Nucleus accumbens (tissue), 56 donors: Measurements from ENCODE around the gene EME1.
A peak's percentile ranks its signal among the peaks of the same experiment; 100 is the strongest.
"Not testable (repeated sequence)": the region's sequence is repeated elsewhere in the genome, so short reads cannot be mapped to it uniquely, and the experiment has no call there.

Source experiments
- DNase-seq, 56 donors: peaks; one replicate each; lab custom pipeline; 2025; lab: John Stamatoyannopoulos, UW

EME1 gene

DNA sequence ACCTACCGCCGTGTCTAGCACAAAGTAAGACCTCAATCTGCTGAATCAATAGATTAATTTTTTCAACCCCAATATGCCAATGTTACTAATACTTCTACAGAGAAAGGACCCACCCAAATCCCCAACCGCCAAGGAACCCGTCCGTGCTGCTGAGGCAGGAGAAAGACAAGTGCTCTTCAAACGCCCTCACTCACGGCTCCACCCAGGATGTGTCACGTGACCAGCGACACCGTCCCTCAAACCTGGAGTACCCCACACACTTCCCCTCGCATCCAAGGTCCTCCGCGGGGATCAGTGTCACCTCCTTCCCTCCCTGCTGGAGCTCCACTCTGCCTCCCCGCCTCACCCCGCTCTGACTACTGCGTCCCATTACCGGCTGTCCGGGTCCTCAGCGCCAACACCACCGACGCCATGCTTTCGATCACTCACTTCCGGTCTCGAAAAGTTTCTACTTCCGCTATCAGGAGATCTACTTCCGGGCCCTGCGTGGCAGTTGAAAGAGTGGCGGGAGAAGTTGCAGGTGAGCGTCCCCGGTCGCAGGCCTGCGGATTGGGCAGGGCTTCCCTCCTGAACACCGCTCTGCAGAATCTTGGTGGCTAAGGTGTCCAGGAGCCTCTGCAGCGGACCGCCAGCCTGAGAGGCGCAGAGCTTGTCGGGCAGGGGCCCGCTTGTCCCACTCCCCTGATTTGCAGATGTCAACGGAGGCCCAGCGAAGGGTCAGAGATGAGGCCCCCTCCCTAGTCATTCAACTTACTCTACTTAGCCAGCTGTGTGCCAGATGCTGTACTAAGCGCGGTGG is at the start of gene EME1, which contains the start of gene MRPL27:
Gene EME1 (plus strand): TSS at position 472 of the 799 bp plus-strand sequence. CDS start 1,980 bp downstream, outside the sequence.
Gene MRPL27 (minus strand): TSS at position 427 of the 799 bp plus-strand sequence. CDS start 14 bp downstream, at position 413.
- peak in 55 of 56 donors; percentile 61 to 97 (median 90) for DNase-seq

- no peak for DNase-seq
These were observed 47.1 kb upstream of the EME1 start for GRCh38 chr17:50325906-50326305.

GRCh38 chr17:50326831-50327364 is 46.1 kb upstream of the EME1 start:
- no peak for DNase-seq

GRCh38 chr17:50328363-50329325 is 44.4 kb upstream of the EME1 start:
- DNase-seq = no peak

GRCh38 chr17:50329716-50330115 is 43.3 kb upstream of the EME1 start:
- DNase-seq = no peak

GRCh38 chr17:50330151-50330775 is 42.8 kb upstream of the EME1 start:
- DNase-seq = no peak

GRCh38 chr17:50331085-50331791 is 41.8 kb upstream of the EME1 start:
- no peak for DNase-seq

DNA sequence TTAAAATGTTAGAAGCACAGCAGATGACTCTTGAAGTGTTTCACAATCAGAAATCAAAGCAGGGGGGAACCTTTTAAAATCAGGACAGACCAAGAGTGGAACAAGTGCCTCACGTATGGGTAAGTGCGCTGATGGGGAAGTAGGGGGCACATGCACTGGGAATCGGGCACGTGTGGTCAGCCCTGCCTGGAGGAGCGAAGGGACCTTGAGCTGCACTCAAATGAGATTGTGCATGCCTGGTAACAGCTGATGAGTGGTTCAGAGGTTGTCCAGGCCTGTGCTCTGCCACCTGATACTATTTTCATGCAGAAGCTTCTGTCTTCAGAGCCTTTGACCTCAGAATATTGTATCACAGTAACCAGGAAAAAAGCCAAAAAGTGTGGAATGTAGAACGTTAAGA is 40.8 kb upstream of the EME1 start:
- DNase-seq = no peak

- DNase-seq = not testable (repeated sequence)
These were observed 39.6 kb upstream of the EME1 start for GRCh38 chr17:50333291-50334057.

DNA sequence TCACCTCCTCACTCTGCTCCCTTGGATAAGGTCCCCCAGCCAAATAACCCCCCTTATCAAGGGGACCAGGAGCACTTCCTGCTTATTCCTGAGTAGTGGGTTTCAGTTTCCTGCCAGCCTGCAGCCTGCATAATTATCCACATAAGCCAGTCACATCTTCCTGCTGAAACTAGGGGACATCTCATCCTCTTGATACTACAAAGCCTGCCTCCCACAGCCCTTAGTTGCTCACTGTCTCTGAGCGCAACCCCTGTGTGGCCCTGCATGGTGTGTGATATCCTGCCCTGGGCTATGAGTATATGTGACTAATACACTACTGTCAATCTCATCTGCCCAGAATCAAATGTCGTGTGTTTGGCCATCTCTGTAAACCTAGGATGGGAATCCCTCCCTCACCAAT is 35.1 kb upstream of the EME1 start:
- no peak for DNase-seq

- no peak for DNase-seq
These were observed 34.4 kb upstream of the EME1 start for GRCh38 chr17:50338645-50339044.

- DNase-seq = no peak
These were observed 33.6 kb upstream of the EME1 start for GRCh38 chr17:50339381-50339780.

GRCh38 chr17:50344731-50345365 is 28.2 kb upstream of the EME1 start:
- no peak for DNase-seq

DNA sequence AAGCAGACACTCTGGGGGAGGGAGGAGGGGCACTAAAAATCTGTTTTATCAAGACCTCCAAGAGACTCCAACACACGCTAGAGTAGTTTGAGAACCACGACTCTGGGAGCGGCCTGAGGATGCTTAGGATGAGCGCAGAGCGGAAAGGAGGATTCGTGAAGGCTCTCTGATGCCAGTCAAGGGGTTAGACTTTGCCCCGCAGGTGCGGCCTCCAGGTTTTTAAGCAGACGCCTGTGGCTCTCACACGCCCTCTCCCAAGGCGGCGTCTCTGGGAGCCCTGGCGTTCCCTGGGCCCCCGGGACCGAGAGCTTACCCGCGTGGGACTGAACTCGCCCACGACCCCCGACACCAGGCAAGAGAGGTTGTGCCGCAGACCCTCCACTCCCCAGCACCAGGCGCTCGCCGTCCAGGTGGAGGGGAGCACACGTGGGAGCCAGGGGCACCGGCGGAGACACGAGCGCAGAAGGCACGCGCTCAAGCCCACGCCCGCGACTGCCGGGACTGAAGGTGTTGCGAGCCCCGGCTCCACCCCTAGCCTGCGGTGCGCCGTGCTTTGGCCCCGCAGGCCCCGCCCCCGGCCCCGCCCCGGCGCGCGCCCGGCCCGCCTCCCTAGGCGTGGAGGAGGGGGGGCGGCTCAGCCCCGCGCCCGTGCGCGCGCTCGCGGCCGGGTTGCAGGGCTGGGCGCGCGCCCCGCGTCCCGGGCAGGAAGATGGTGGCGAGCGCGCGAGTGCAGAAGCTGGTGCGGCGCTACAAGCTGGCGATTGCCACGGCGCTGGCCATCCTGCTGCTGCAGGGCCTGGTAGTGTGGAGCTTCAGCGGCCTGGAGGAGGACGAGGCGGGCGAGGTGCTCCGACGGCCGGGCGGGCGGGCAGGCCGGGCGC is 27.4 kb upstream of the EME1 start, which contains the start of gene XYLT2:
Gene XYLT2 (plus strand): TSS at position 695 of the 881 bp plus-strand sequence. CDS start 15 bp downstream, at position 710.
- peak in 53 of 56 donors; percentile 9 to 90 (median 64) for DNase-seq

- DNase-seq = peak in 15 of 56 donors; percentile 22 to 59 (median 47)
These were observed 26.5 kb upstream of the EME1 start for GRCh38 chr17:50346313-50347116.

GRCh38 chr17:50347117-50347893 is 25.7 kb upstream of the EME1 start:
- no peak for DNase-seq
